Measurements from ENCODE around the gene IST1. TPM values are rescaled to one million over a fixed set of nuclear protein-coding genes. Genes with fewer than 3 reads are reported as not detected.

Gene IST1
- total and polyA plus RNA-seq, 3 experiments from 2014 or later: 144 to 177 (median 172) TPM

DNA sequence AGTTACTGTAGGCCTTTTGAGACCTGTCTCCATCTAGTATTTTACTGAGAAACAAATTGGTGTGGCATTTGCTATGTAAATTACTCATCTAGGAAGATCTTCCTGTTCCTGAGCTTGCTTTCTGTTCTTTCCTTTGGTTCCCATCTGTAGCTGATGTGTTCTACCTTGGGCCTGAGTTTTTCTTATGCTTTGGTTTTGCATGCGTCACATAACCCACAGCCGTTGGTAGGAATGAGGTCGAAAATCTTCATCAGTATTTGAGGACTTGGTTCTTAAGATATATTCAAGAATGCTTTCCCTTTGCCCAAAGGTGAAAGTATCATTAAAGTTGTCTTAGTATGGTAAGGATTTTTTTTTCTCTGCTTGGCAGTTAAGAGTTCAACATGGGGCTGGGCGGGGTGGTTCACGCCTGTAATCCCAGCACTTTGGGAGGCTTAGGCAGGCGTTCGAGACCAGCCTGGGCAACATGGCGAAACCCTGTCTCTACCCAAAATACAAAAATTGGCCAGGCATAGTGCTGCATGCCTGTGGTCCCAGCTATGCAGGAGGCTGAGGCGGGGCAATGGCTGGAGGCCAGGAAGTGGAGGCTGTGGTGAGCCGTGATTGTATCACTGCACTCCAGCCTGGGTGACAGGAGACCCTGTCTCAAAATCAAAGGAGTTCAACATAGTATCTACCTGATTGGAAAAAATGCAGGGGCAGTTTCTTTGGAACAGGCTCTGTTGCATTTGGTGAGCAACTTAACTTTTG lies 28.8 kb downstream of the IST1 start:
- no peak for DNase-seq
- Mint-ChIP-seq H3K4me1 (peaks cover 6 to 14% (median 11%) of the 10 kb centered on the region in 3 donors), H3K27ac (no peak overlapping the region), H3K36me3 (peaks cover 14 to 93% (median 38%) of the 10 kb centered on the region in 3 donors), H3K9me3 (no peaks in the 10 kb centered on the region), H3K4me3 (no peak overlapping the region), H3K27me3 (no peaks in the 10 kb centered on the region)
- Histone ChIP-seq H3K27ac (ENCODE audit: low read depth, low read length) (no peak overlapping the region), H3K27me3 (ENCODE audit: insufficient read depth, low read length, poor library complexity, severe bottlenecking) (no peaks in the 10 kb centered on the region), H3K4me3 (ENCODE audit: low read length) (no peak overlapping the region), H3K4me1 (ENCODE audit: insufficient read depth, low read length) (no peaks in the 10 kb centered on the region), H3K36me3 (ENCODE audit: insufficient read depth, low read length) (peaks cover 81% of the 10 kb centered on the region), H3K9me3 (ENCODE audit: low read length) (no peaks in the 10 kb centered on the region)
- ChIA-PET CTCF (interaction anchor here (0.6 kb wide), 1 partner anchor 28 kb away, joined by 4 read pairs; no protein-coding TSS in a partner anchor), POLR2A (no interaction called here)

DNA sequence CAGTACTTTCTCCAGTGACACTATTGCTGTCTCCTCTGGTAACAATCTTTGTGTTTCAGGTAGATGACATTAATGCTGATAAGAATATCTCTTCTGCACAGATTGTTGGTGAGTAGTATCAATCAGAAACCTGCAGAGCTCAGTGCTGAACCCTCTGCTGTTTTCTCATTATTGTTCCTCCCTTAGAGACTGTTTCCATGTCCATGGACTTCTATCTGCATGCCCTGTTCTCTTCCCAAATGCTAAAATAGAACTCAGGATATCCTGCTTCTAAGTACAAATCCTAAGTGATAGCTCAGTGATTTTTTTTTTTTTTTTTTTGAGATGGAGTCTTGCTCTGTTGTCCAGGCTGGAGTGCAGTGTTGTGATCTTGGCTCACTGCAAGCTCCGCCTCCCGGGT lies 29.4 kb downstream of the IST1 start:
- no peak overlapping the region for H3K4me3 ChIP-seq (ENCODE audit: low read length)
- H3K4me3 Mint-ChIP-seq: no peak overlapping the region
- peaks cover 5 to 13% (median 10%) of the 10 kb centered on the region in 3 donors for H3K4me1 Mint-ChIP-seq
- H3K4me1 ChIP-seq (ENCODE audit: insufficient read depth, low read length): no peaks in the 10 kb centered on the region
- H3K27me3 Mint-ChIP-seq: no peaks in the 10 kb centered on the region
- DNase-seq: no peak
- H3K27me3 ChIP-seq (ENCODE audit: insufficient read depth, low read length, poor library complexity, severe bottlenecking): no peaks in the 10 kb centered on the region
- ChIA-PET POLR2A (no interaction called here), CTCF (no interaction called here)
- peaks cover 8 to 92% (median 36%) of the 10 kb centered on the region in 3 donors for H3K36me3 Mint-ChIP-seq
- no peak overlapping the region for H3K27ac ChIP-seq (ENCODE audit: low read depth, low read length)
- H3K36me3 ChIP-seq (ENCODE audit: insufficient read depth, low read length): peaks cover 76% of the 10 kb centered on the region
- no peak overlapping the region for H3K27ac Mint-ChIP-seq
- no peaks in the 10 kb centered on the region for H3K9me3 Mint-ChIP-seq
- no peaks in the 10 kb centered on the region for H3K9me3 ChIP-seq (ENCODE audit: low read length)

DNA sequence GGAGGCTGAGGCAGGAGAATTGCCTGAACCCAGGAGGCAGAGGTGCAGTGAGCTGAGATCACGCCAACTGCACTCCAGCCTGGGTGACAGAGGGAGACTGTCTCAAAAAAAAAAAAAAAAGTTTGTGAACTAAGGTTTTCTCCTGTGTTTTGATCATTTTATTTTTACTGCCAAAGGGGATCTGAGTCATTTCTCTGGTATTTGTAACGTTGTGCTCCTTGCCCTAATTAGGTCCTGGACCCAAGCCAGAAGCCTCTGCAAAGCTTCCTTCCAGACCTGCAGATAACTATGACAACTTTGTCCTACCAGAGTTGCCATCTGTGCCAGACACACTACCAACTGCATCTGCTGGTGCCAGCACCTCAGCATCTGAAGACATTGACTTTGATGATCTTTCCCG lies 32.1 kb downstream of the IST1 start:
- H3K36me3 ChIP-seq (ENCODE audit: insufficient read depth, low read length): peaks cover 51% of the 10 kb centered on the region
- Mint-ChIP-seq H3K4me1 (peaks cover 5 to 20% (median 16%) of the 10 kb centered on the region in 3 donors), H3K36me3 (peaks cover 4 to 85% (median 27%) of the 10 kb centered on the region in 3 donors), H3K27me3 (no peaks in the 10 kb centered on the region), H3K9me3 (no peaks in the 10 kb centered on the region), H3K27ac (peak overlapping the region in 5 of 8 donors; percentile 11 to 88 (median 53)), H3K4me3 (no peak overlapping the region)
- no peaks in the 10 kb centered on the region for H3K9me3 ChIP-seq (ENCODE audit: low read length)
- ChIA-PET CTCF (no interaction called here), POLR2A (interaction anchor here (0.7 kb wide), 1 partner anchor 154 kb away, joined by 7 read pairs; no protein-coding TSS in a partner anchor)
- DNase-seq: no peak
- no peaks in the 10 kb centered on the region for H3K4me1 ChIP-seq (ENCODE audit: insufficient read depth, low read length)
- no peak overlapping the region for H3K4me3 ChIP-seq (ENCODE audit: low read length)
- no peak overlapping the region for H3K27ac ChIP-seq (ENCODE audit: low read depth, low read length)
- no peaks in the 10 kb centered on the region for H3K27me3 ChIP-seq (ENCODE audit: insufficient read depth, low read length, poor library complexity, severe bottlenecking)

DNA sequence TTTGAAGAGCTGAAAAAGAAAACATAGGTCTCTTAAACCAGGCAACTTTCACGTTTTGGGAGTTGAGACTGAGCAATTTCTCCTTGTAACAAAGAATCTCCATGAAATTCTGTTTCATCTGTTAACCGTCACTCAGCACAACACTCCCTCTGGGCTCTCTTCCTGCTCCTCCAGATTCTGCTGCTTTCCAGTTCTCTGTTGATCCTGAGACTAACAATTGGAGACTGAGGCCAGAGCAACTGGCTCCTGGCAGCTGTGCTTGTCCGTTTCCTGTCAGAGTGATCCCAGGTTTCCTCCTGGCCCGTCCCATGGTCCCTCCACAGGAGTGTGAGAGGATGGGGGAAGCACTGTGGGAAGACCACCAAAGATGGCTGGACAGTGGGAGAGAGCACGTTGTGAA lies 32.5 kb downstream of the IST1 start:
- ChIA-PET POLR2A (interaction anchor here (0.7 kb wide), 1 partner anchor 154 kb away, joined by 7 read pairs; no protein-coding TSS in a partner anchor), CTCF (no interaction called here)
- Histone ChIP-seq H3K36me3 (ENCODE audit: insufficient read depth, low read length) (peaks cover 47% of the 10 kb centered on the region), H3K27me3 (ENCODE audit: insufficient read depth, low read length, poor library complexity, severe bottlenecking) (no peaks in the 10 kb centered on the region), H3K4me3 (ENCODE audit: low read length) (no peak overlapping the region), H3K4me1 (ENCODE audit: insufficient read depth, low read length) (no peaks in the 10 kb centered on the region), H3K27ac (ENCODE audit: low read depth, low read length) (no peak overlapping the region), H3K9me3 (ENCODE audit: low read length) (no peaks in the 10 kb centered on the region)
- H3K36me3 Mint-ChIP-seq: peaks cover 4 to 81% (median 23%) of the 10 kb centered on the region in 3 donors
- H3K4me3 Mint-ChIP-seq: no peak overlapping the region
- no peak for DNase-seq
- H3K9me3 Mint-ChIP-seq: no peaks in the 10 kb centered on the region
- H3K4me1 Mint-ChIP-seq: peaks cover 5 to 20% (median 16%) of the 10 kb centered on the region in 3 donors
- H3K27ac Mint-ChIP-seq: peak overlapping the region in 5 of 8 donors; percentile 38 to 88 (median 53)
- no peaks in the 10 kb centered on the region for H3K27me3 Mint-ChIP-seq

DNA sequence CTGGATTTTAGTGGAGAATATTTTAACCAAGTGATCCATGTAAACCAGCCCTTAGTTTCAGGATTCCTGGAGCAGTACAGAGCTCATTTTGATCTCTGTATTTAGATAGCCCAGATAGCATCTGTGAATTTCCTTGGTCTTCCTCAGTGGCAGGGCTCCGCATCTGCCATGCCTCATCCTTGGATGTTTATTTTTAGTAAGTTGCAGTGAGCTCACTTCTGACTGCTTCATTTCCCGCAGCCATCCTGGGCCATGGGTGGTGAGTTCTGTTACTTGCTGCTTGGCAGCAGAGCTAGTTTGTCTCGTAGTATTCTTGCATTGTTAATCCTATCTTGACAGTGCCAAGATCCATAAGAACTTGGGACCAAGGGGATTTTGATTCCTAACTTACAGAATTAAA lies 33.7 kb downstream of the IST1 start:
- H3K36me3 ChIP-seq (ENCODE audit: insufficient read depth, low read length): peaks cover 36% of the 10 kb centered on the region
- ChIA-PET POLR2A (no interaction called here), CTCF (interaction anchor here (0.6 to 2.5 kb wide), 5 partner anchors 8 to 39 kb away, joined by 3 to 6 read pairs (median 4); no protein-coding TSS in a partner anchor)
- Mint-ChIP-seq H3K9me3 (no peaks in the 10 kb centered on the region), H3K4me1 (peaks cover 5 to 17% (median 12%) of the 10 kb centered on the region in 3 donors), H3K36me3 (peaks cover 4 to 79% (median 17%) of the 10 kb centered on the region in 3 donors), H3K4me3 (no peak overlapping the region), H3K27ac (peak overlapping the region in 4 of 8 donors; percentile 10 to 72 (median 23)), H3K27me3 (no peaks in the 10 kb centered on the region)
- no peak overlapping the region for H3K27ac ChIP-seq (ENCODE audit: low read depth, low read length)
- no peaks in the 10 kb centered on the region for H3K27me3 ChIP-seq (ENCODE audit: insufficient read depth, low read length, poor library complexity, severe bottlenecking)
- no peaks in the 10 kb centered on the region for H3K9me3 ChIP-seq (ENCODE audit: low read length)
- H3K4me3 ChIP-seq (ENCODE audit: low read length): no peak overlapping the region
- H3K4me1 ChIP-seq (ENCODE audit: insufficient read depth, low read length): no peaks in the 10 kb centered on the region
- no peak for DNase-seq

DNA sequence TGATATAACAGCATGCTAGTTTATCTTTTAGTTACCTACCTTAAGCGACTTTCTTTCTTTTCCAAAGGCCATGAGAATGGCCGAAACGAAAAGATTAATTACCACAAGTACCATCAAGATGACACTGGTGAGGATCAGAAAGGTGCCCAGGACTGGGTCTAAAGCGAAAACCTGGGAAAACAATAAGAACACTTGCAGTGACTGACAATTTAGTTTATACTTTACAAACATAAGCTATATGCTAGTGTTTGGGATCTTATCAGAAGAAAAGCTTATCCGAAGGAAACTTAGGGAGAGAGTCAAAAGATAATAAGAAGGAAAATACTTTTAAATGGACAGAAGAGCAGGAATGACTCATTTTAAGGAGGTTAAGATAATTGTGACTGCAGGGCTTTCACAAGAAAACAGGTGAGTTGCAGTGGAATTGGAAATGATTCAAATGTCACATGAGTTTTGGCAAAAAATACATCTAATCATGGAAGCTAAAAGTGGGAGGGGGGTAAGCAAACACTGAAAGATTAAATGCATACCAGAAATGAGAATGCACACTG lies 34.8 kb downstream of the IST1 start:
- Mint-ChIP-seq H3K4me1 (peaks cover 5 to 17% (median 10%) of the 10 kb centered on the region in 3 donors), H3K27ac (peak overlapping the region in 4 of 8 donors; percentile 17 to 77 (median 34)), H3K36me3 (peaks cover 4 to 75% (median 19%) of the 10 kb centered on the region in 3 donors), H3K9me3 (no peaks in the 10 kb centered on the region), H3K27me3 (no peaks in the 10 kb centered on the region), H3K4me3 (no peak overlapping the region)
- POLR2A ChIA-PET: no interaction called here
- Histone ChIP-seq H3K9me3 (ENCODE audit: low read length) (no peaks in the 10 kb centered on the region), H3K4me3 (ENCODE audit: low read length) (no peak overlapping the region), H3K4me1 (ENCODE audit: insufficient read depth, low read length) (no peaks in the 10 kb centered on the region), H3K36me3 (ENCODE audit: insufficient read depth, low read length) (peaks cover 29% of the 10 kb centered on the region), H3K27ac (ENCODE audit: low read depth, low read length) (no peak overlapping the region), H3K27me3 (ENCODE audit: insufficient read depth, low read length, poor library complexity, severe bottlenecking) (no peaks in the 10 kb centered on the region)
- no peak for DNase-seq
- CTCF ChIA-PET: interaction anchor here (1.8 to 2.5 kb wide), 2 partner anchors 26 to 31 kb away, joined by 5 to 6 read pairs; no protein-coding TSS in a partner anchor

DNA sequence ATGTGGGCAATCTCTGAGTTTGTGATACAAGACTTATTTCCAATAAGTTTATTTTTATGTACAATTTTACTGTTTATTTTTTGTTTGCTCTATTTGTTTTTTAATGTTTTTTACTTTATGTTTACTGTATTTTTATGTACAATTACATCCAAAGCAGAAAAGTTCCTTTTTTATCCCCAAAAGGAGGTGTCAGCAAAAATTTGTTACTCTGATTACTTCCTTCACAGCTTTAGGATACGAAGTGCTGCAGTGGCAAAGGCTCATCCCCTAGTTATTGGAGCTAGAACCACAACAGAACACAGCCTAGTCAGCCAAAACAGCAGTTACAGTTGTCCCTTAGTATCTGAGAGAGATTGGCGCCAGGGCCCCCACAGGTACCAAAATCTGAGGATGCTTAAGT lies 35.7 kb downstream of the IST1 start:
- Mint-ChIP-seq H3K9me3 (no peaks in the 10 kb centered on the region), H3K4me1 (peaks cover 5 to 17% (median 10%) of the 10 kb centered on the region in 3 donors), H3K27ac (peak overlapping the region in 4 of 8 donors; percentile 3 to 75 (median 30)), H3K36me3 (peaks cover 4 to 70% (median 21%) of the 10 kb centered on the region in 3 donors), H3K4me3 (no peak overlapping the region), H3K27me3 (no peaks in the 10 kb centered on the region)
- no peaks in the 10 kb centered on the region for H3K27me3 ChIP-seq (ENCODE audit: insufficient read depth, low read length, poor library complexity, severe bottlenecking)
- POLR2A ChIA-PET: no interaction called here
- no peak overlapping the region for H3K4me3 ChIP-seq (ENCODE audit: low read length)
- no peak for DNase-seq
- H3K36me3 ChIP-seq (ENCODE audit: insufficient read depth, low read length): peaks cover 29% of the 10 kb centered on the region
- no peaks in the 10 kb centered on the region for H3K4me1 ChIP-seq (ENCODE audit: insufficient read depth, low read length)
- no peaks in the 10 kb centered on the region for H3K9me3 ChIP-seq (ENCODE audit: low read length)
- H3K27ac ChIP-seq (ENCODE audit: low read depth, low read length): no peak overlapping the region
- CTCF ChIA-PET: no interaction called here

DNA sequence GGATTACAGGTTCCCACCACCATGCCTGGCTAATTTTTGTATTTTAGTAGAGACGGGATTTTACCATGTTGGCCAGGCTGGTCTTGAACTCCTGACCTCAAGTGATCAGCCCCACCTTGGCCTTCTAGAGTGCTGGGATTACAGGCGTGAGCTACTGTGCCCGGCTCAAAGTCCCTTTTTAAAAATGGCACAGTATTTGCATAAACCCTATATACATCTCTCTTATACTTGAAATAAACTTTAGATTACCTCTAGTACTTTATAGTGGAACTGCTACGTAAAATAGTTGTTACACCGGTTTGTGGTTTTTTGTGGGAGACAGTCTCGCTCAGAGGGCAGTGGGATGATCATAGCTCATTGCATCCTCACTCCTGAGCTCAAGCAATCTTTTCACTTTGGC lies 36.3 kb downstream of the IST1 start:
- POLR2A ChIA-PET: no interaction called here
- CTCF ChIA-PET: no interaction called here

More for the DNA sequence above, 36.3 kb downstream of the IST1 start:
- H3K4me1 Mint-ChIP-seq: peaks cover 5 to 17% (median 10%) of the 10 kb centered on the region in 3 donors
- no peak for DNase-seq
- no peaks in the 10 kb centered on the region for H3K4me1 ChIP-seq (ENCODE audit: insufficient read depth, low read length)
- no peaks in the 10 kb centered on the region for H3K27me3 ChIP-seq (ENCODE audit: insufficient read depth, low read length, poor library complexity, severe bottlenecking)
- H3K9me3 Mint-ChIP-seq: no peaks in the 10 kb centered on the region
- H3K27me3 Mint-ChIP-seq: no peaks in the 10 kb centered on the region
- H3K27ac Mint-ChIP-seq: peak overlapping the region in 2 of 8 donors; percentile 3 to 29
- H3K36me3 Mint-ChIP-seq: peaks cover 1 to 67% (median 18%) of the 10 kb centered on the region in 3 donors
- H3K36me3 ChIP-seq (ENCODE audit: insufficient read depth, low read length): peaks cover 26% of the 10 kb centered on the region
- H3K4me3 Mint-ChIP-seq: no peak overlapping the region
- H3K27ac ChIP-seq (ENCODE audit: low read depth, low read length): no peak overlapping the region
- H3K4me3 ChIP-seq (ENCODE audit: low read length): no peak overlapping the region
- H3K9me3 ChIP-seq (ENCODE audit: low read length): no peaks in the 10 kb centered on the region

Data from CD8-positive, alpha-beta memory T cell (primary cell).